GM21723 (cell line): ENCODE measurements around the gene PDLIM1.

Experiments used
- ATAC-seq: cut with Tn5 transposase; IDR thresholded peaks from one replicate; pipeline ENCODE4 v1.9.1; 2021; ENCODE audit warnings: mild to moderate bottlenecking, moderate library complexity; ENCODE audit not compliant: unreplicated experiment

The PDLIM1 gene

GRCh38 chr10:95315509-95315908 lies 24.7 kb upstream of the PDLIM1 start:
- no peak for ATAC-seq

GRCh38 chr10:95314192-95314918 lies 23.6 kb upstream of the PDLIM1 start:
- ATAC-seq = no peak

- ATAC-seq = no peak
Observed at GRCh38 chr10:95312986-95313495, 22.2 kb upstream of the PDLIM1 start.

GRCh38 chr10:95312257-95312656 lies 21.5 kb upstream of the PDLIM1 start:
- ATAC-seq = no peak

GRCh38 chr10:95309958-95310357 lies 19.2 kb upstream of the PDLIM1 start:
- ATAC-seq = no peak

- no peak for ATAC-seq
Observed at GRCh38 chr10:95308389-95309302, 17.8 kb upstream of the PDLIM1 start.

- no peak for ATAC-seq
Observed at GRCh38 chr10:95306851-95307250, 16.0 kb upstream of the PDLIM1 start.

- ATAC-seq = no peak
Observed at GRCh38 chr10:95306318-95306650, 15.5 kb upstream of the PDLIM1 start.

- no peak for ATAC-seq
Observed at GRCh38 chr10:95305606-95306317, 15.0 kb upstream of the PDLIM1 start.

- ATAC-seq = no peak
Observed at GRCh38 chr10:95304976-95305375, 14.2 kb upstream of the PDLIM1 start.

GRCh38 chr10:95304463-95304862 lies 13.7 kb upstream of the PDLIM1 start:
- no peak for ATAC-seq

GRCh38 chr10:95303950-95304349 lies 13.1 kb upstream of the PDLIM1 start:
- ATAC-seq = no peak

GRCh38 chr10:95303535-95303934 lies 12.7 kb upstream of the PDLIM1 start:
- ATAC-seq = no peak

GRCh38 chr10:95300022-95300539 lies 9.3 kb upstream of the PDLIM1 start:
- ATAC-seq = no peak

- no peak for ATAC-seq
Observed at GRCh38 chr10:95297402-95297801, 6.6 kb upstream of the PDLIM1 start.

GRCh38 chr10:95296764-95297163 lies 6.0 kb upstream of the PDLIM1 start:
- no peak for ATAC-seq

GRCh38 chr10:95295031-95295755 lies 4.4 kb upstream of the PDLIM1 start:
- ATAC-seq = peak; percentile 75

GRCh38 chr10:95293631-95294030 lies 2.8 kb upstream of the PDLIM1 start:
- no peak for ATAC-seq

GRCh38 chr10:95291365-95292039 lies 699 bp upstream of the PDLIM1 start:
- no peak for ATAC-seq

GRCh38 chr10:95289921-95290421 lies 832 bp downstream of the PDLIM1 start:
- no peak for ATAC-seq
